Endothelial cell (in vitro differentiated cells): ENCODE measurements around the gene ADAMTS18. TPM values are rescaled to one million over a fixed set of nuclear protein-coding genes. Genes with fewer than 3 reads are reported as not detected.
"Not testable (repeated sequence)": the region's sequence is repeated elsewhere in the genome, so short reads cannot be mapped to it uniquely, and the experiment has no call there.

Source experiments
- DNase-seq: peaks from one replicate; pipeline ENCODE4 v3.0.0; 2021; ENCODE audit warnings: low spot score
- H3K27ac Mint-ChIP-seq: one replicate; pipeline ENCODE4 v1.8.0; 2021; ENCODE audit warnings: mixed read lengths, inconsistent platforms; ENCODE audit not compliant: unreplicated experiment
- H3K27me3 Mint-ChIP-seq: one replicate; pipeline ENCODE4 v1.8.0; 2021; ENCODE audit warnings: mild to moderate bottlenecking, moderate library complexity, mixed read lengths, inconsistent platforms; ENCODE audit not compliant: unreplicated experiment
- H3K36me3 Mint-ChIP-seq: one replicate; pipeline ENCODE4 v1.8.0; 2021; ENCODE audit warnings: mild to moderate bottlenecking, low read depth, mixed read lengths, inconsistent platforms; ENCODE audit not compliant: unreplicated experiment
- H3K4me1 Mint-ChIP-seq: one replicate; pipeline ENCODE4 v1.8.0; 2021; ENCODE audit warnings: mild to moderate bottlenecking, mixed read lengths, inconsistent platforms; ENCODE audit not compliant: unreplicated experiment
- H3K4me3 Mint-ChIP-seq: one replicate; pipeline ENCODE4 v1.8.0; 2021; ENCODE audit warnings: mild to moderate bottlenecking, mixed read lengths, inconsistent platforms; ENCODE audit not compliant: unreplicated experiment
- H3K9me3 Mint-ChIP-seq: one replicate; pipeline ENCODE4 v1.8.0; 2021; ENCODE audit warnings: mixed read lengths, inconsistent platforms; ENCODE audit not compliant: unreplicated experiment
- CTCF ChIP-seq: fragments of 200-600 bp; sonication (generic); IDR thresholded peaks from one replicate; pipeline ENCODE4 v1.5.0; 2021; ENCODE audit warnings: antibody characterized with exemption; ENCODE audit not compliant: unreplicated experiment
- total RNA-seq: library from RNA; stranded (reverse); fragmentation: NEBNext Ultra II Directional; extraction: Animal tissue kit (Norgen Biotek cat#: 25700); gene quantifications from one replicate; pipeline ENCODE4 v1.2.1, GENCODE V29; 2021; ENCODE audit not compliant: unreplicated experiment

Gene ADAMTS18
- total RNA-seq, 1 donor from 2014 or later: 0.69 TPM

GRCh38 chr16:77273815-77274214 is 161.0 kb downstream of the ADAMTS18 start:
- no peaks in the 10 kb centered on the region for H3K9me3 Mint-ChIP-seq
- H3K27ac Mint-ChIP-seq: no peak overlapping the region
- H3K4me3 Mint-ChIP-seq: no peak overlapping the region
- no peaks in the 10 kb centered on the region for H3K36me3 Mint-ChIP-seq
- H3K27me3 Mint-ChIP-seq: no peaks in the 10 kb centered on the region
- DNase-seq: no peak
- TF ChIP-seq CTCF: no peak
- no peaks in the 10 kb centered on the region for H3K4me1 Mint-ChIP-seq

GRCh38 chr16:77271532-77272426 is 163.1 kb downstream of the ADAMTS18 start:
- Mint-ChIP-seq H3K27me3 (no peaks in the 10 kb centered on the region), H3K4me3 (no peak overlapping the region), H3K27ac (no peak overlapping the region), H3K4me1 (no peaks in the 10 kb centered on the region), H3K9me3 (no peaks in the 10 kb centered on the region), H3K36me3 (no peaks in the 10 kb centered on the region)
- no peak for DNase-seq
- no peak for TF ChIP-seq CTCF

GRCh38 chr16:77266185-77266584 is 168.6 kb downstream of the ADAMTS18 start:
- H3K36me3 Mint-ChIP-seq, H3K4me3 Mint-ChIP-seq, DNase-seq, H3K4me1 Mint-ChIP-seq, H3K27ac Mint-ChIP-seq, H3K9me3 Mint-ChIP-seq, H3K27me3 Mint-ChIP-seq: not testable (repeated sequence)

GRCh38 chr16:77262971-77263370 is 171.9 kb downstream of the ADAMTS18 start:
- DNase-seq: no peak
- no peaks in the 10 kb centered on the region for H3K36me3 Mint-ChIP-seq
- no peak for TF ChIP-seq CTCF
- H3K27ac Mint-ChIP-seq: no peak overlapping the region
- peaks cover 4% of the 10 kb centered on the region for H3K9me3 Mint-ChIP-seq
- no peak overlapping the region for H3K4me3 Mint-ChIP-seq
- peaks cover 1% of the 10 kb centered on the region for H3K27me3 Mint-ChIP-seq
- no peaks in the 10 kb centered on the region for H3K4me1 Mint-ChIP-seq

DNA sequence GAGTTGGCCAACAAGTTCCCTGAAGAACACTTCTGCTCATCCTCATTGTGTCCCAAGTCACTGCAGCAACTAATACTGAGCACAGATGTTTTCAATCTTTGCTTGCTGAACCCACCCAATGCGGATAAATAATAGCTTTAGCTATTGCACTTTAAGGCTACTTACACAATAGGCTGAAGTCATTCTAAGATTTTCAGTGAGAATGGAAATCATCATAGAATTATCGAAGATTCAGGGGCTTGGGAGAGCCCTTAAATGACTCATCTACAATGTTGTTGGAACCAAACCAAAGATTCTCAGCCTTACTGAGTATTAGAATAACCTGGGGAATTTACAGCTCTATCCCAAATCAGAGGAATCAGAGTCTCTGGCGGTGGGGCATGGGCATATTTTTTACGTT is 184.4 kb downstream of the ADAMTS18 start:
- Mint-ChIP-seq H3K9me3 (no peaks in the 10 kb centered on the region), H3K4me3 (no peak overlapping the region), H3K36me3 (no peaks in the 10 kb centered on the region), H3K27ac (no peak overlapping the region), H3K27me3 (peaks cover 5% of the 10 kb centered on the region), H3K4me1 (no peaks in the 10 kb centered on the region)
- DNase-seq: no peak
- TF ChIP-seq CTCF: no peak
